GM12864 (cell line): ENCODE results near the gene RNF44.
"Not testable (repeated sequence)": the region's sequence is repeated elsewhere in the genome, so short reads cannot be mapped to it uniquely, and the experiment has no call there.

ENCODE experiments used
- DNase-seq: peaks from one replicate; pipeline ENCODE4 v3.0.0-alpha.2; 2011; ENCODE audit warnings: low read depth
- H3K4me3 ChIP-seq: 2 replicates; pipeline ENCODE4 v1.5.1; 2011; ENCODE audit warnings: mild to moderate bottlenecking, low read depth, low read length, control low read depth
- CTCF ChIP-seq: IDR thresholded peaks from 2 replicates; pipeline ENCODE4 v1.5.1; 2011; ENCODE audit warnings: low read depth, mild to moderate bottlenecking, moderate library complexity, low read length, control low read depth, inconsistent platforms; ENCODE audit errors: missing control alignments

Gene RNF44

GRCh38 chr5:176552332-176552869 is 15.2 kb upstream of the RNF44 start:
- TF ChIP-seq CTCF: no peak
- DNase-seq: no peak
- H3K4me3 ChIP-seq: no peak overlapping the region

GRCh38 chr5:176550937-176551336 is 13.7 kb upstream of the RNF44 start:
- DNase-seq, H3K4me3 ChIP-seq: not testable (repeated sequence)

- TF ChIP-seq CTCF: no peak
- no peak for DNase-seq
Observed at GRCh38 chr5:176550275-176550831, 13.2 kb upstream of the RNF44 start.

GRCh38 chr5:176549871-176550270 is 12.7 kb upstream of the RNF44 start:
- no peak for TF ChIP-seq CTCF
- no peak overlapping the region for H3K4me3 ChIP-seq
- no peak for DNase-seq

More at GRCh38 chr5:176550275-176550831, 13.2 kb upstream of the RNF44 start:
- H3K4me3 ChIP-seq: no peak overlapping the region

GRCh38 chr5:176548967-176549444 is 11.8 kb upstream of the RNF44 start, which contains the start of gene CDHR2:
Gene CDHR2, plus strand, starts transcription at chr5:176549342. Its CDS starts 16,011 bp downstream, at chr5:176565353.
- DNase-seq: no peak
- TF ChIP-seq CTCF: no peak
- H3K4me3 ChIP-seq: no peak within 1 kb of the TSS

GRCh38 chr5:176547802-176548201 is 10.6 kb upstream of the RNF44 start:
- no peak for TF ChIP-seq CTCF
- no peak for DNase-seq
- H3K4me3 ChIP-seq: no peak overlapping the region

- DNase-seq: no peak
- H3K4me3 ChIP-seq: no peak overlapping the region
- TF ChIP-seq CTCF: no peak
Observed at GRCh38 chr5:176545737-176546509, 8.7 kb upstream of the RNF44 start.
